Measurements from ENCODE around the gene CCDC85B.

The CCDC85B gene

DNA sequence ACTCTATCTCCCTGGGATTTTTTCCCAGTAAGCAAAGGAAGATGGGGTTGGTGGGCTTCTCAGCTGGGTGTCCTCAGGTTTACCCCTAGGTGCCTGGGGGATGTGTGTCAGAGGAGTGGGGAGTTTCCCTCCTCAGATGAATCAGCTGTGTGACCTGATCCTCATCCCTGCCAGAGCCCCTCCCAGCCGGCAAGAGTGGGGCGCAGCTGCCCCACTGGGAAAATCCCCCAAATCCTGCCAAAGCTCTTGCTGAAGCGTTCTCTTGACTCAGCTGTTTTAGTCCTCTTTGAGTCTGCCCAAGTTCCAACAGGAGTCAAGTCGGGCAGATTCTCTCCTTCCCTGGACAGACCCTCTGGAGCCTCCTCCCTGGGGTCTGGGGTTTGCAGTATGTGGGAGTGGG is 22.4 kb downstream of the CCDC85B start:
- Histone ChIP-seq H3K27me3 (ENCODE audit: insufficient read depth, insufficient read length) (no peaks in the 10 kb centered on the region), H3K9ac (ENCODE audit: insufficient read length, low read depth) (peak overlapping the region; percentile 53), H3K4me1 (ENCODE audit: insufficient read depth, insufficient read length) (peaks cover 33% of the 10 kb centered on the region), H3K4me3 (ENCODE audit: insufficient read length, low read depth) (no peak overlapping the region), H3K9me3 (ENCODE audit: insufficient read depth, low read length) (no peaks in the 10 kb centered on the region), H3K36me3 (ENCODE audit: insufficient read depth, insufficient read length, low read length) (peaks cover 12% of the 10 kb centered on the region)
- TF ChIP-seq YY1 (IDR thresholded peaks at IDR 0.05; ENCODE audit: insufficient read depth, insufficient read length): no peak
- no peak for TF ChIP-seq ZNF274 (IDR thresholded peaks at IDR 0.05; ENCODE audit: low read depth, low read length)
- no peak for TF ChIP-seq SUZ12 (IDR thresholded peaks at IDR 0.05; ENCODE audit: extremely low read depth, insufficient read depth, insufficient read length)
- DNase-seq (ENCODE audit: low read depth, low spot score): no peak

DNA sequence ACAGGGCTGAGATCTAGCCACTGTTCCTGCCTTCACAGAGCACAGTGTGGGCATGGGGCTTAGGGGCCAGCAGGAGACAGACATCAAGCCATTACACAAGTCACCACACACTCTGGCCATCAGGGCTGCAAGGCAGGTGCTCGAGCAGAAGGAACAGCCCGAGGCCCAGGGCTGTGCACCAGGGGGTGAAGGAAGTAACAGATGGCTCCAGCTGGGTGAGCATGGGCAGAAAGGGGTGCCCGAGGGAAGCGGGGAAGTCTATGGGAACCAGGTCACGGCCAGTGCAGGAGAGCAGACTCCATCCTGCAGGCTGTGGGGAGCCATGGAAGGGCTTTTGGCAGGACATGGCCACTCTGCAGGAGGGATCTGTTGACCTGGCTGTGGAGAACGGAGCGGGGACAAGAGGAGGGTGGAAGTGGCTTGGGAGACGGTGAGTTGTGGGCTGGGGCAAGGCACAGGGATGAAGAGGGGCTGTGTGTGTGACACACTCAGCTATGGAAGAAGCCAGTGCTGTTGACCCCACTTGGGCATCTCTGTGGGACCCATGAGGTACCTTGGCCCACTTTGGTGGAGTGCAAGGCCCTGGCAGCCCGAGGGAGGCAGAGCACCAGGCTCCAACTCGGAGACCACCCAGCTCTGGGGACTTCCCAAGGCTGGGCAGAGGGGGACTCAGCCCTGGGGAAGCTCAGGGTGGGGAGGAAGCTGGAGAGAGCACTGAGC is 24.8 kb downstream of the CCDC85B start:
- no peaks in the 10 kb centered on the region for H3K27me3 ChIP-seq (ENCODE audit: insufficient read depth, insufficient read length)
- H3K4me1 ChIP-seq (ENCODE audit: insufficient read depth, insufficient read length): peaks cover 37% of the 10 kb centered on the region
- TF ChIP-seq YY1 (IDR thresholded peaks at IDR 0.05; ENCODE audit: insufficient read depth, insufficient read length): no peak
- no peak for TF ChIP-seq ZNF274 (IDR thresholded peaks at IDR 0.05; ENCODE audit: low read depth, low read length)
- no peak for TF ChIP-seq SUZ12 (IDR thresholded peaks at IDR 0.05; ENCODE audit: extremely low read depth, insufficient read depth, insufficient read length)
- no peaks in the 10 kb centered on the region for H3K9me3 ChIP-seq (ENCODE audit: insufficient read depth, low read length)
- peak overlapping the region; percentile 61 for H3K9ac ChIP-seq (ENCODE audit: insufficient read length, low read depth)
- no peak for DNase-seq (ENCODE audit: low read depth, low spot score)
- H3K4me3 ChIP-seq (ENCODE audit: insufficient read length, low read depth): no peak overlapping the region
- peaks cover 18% of the 10 kb centered on the region for H3K36me3 ChIP-seq (ENCODE audit: insufficient read depth, insufficient read length, low read length)

DNA sequence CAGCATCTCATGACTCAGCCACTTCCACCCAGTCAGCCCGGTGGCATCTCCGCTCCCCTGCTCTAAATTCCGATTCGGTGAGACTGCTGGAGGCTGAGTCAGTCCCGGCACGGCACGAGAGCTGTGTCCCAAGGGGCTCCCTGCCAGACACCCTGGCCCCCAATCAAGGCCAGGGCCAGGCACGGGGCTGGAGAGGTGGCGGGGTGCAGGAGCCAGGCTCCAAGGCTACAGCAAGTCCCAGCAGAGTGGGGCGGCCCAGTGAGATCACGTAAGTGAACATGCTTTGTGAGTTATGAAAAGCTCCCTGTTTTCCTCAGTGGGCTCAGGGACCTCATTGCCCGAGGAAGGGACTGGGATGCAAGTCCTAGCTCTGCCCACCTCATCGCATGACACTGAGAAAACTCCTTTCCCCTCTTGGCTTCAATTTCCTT is 25.4 kb downstream of the CCDC85B start:
- peak; percentile 62 for DNase-seq (ENCODE audit: low read depth, low spot score)
- peaks cover 42% of the 10 kb centered on the region for H3K4me1 ChIP-seq (ENCODE audit: insufficient read depth, insufficient read length)
- peaks cover 6% of the 10 kb centered on the region for H3K27me3 ChIP-seq (ENCODE audit: insufficient read depth, insufficient read length)
- no peaks in the 10 kb centered on the region for H3K9me3 ChIP-seq (ENCODE audit: insufficient read depth, low read length)
- no peak for TF ChIP-seq SUZ12 (IDR thresholded peaks at IDR 0.05; ENCODE audit: extremely low read depth, insufficient read depth, insufficient read length)
- TF ChIP-seq ZNF274 (IDR thresholded peaks at IDR 0.05; ENCODE audit: low read depth, low read length): no peak
- no peak for TF ChIP-seq YY1 (IDR thresholded peaks at IDR 0.05; ENCODE audit: insufficient read depth, insufficient read length)
- peak overlapping the region; percentile 61 for H3K9ac ChIP-seq (ENCODE audit: insufficient read length, low read depth)
- H3K4me3 ChIP-seq (ENCODE audit: insufficient read length, low read depth): no peak overlapping the region
- peaks cover 24% of the 10 kb centered on the region for H3K36me3 ChIP-seq (ENCODE audit: insufficient read depth, insufficient read length, low read length)

DNA sequence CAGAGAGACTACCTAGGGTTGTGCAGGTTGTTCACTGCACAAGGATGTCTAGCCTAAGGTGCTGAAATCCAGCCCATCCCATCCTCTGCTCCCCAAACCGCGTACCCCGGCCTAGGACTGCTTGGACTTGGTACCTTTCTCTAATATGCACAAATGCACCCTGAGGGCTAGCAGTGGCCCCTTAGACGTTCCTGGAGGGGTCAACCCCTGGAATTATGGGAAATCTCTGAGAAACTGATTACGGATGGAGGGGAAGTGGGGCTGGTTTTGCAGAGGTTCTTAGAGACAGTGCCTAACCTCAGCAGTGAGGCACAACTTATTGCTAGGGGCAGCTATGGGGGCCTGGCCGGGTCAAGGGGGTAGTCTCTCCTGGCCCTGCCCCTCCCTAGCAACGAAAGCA is 25.9 kb downstream of the CCDC85B start:
- Histone ChIP-seq H3K4me1 (ENCODE audit: insufficient read depth, insufficient read length) (peaks cover 43% of the 10 kb centered on the region), H3K9me3 (ENCODE audit: insufficient read depth, low read length) (no peaks in the 10 kb centered on the region), H3K4me3 (ENCODE audit: insufficient read length, low read depth) (no peak overlapping the region), H3K9ac (ENCODE audit: insufficient read length, low read depth) (peak overlapping the region; percentile 61), H3K27me3 (ENCODE audit: insufficient read depth, insufficient read length) (peaks cover 6% of the 10 kb centered on the region), H3K36me3 (ENCODE audit: insufficient read depth, insufficient read length, low read length) (peaks cover 29% of the 10 kb centered on the region)
- no peak for TF ChIP-seq ZNF274 (IDR thresholded peaks at IDR 0.05; ENCODE audit: low read depth, low read length)
- TF ChIP-seq YY1 (IDR thresholded peaks at IDR 0.05; ENCODE audit: insufficient read depth, insufficient read length): no peak
- no peak for DNase-seq (ENCODE audit: low read depth, low spot score)

DNA sequence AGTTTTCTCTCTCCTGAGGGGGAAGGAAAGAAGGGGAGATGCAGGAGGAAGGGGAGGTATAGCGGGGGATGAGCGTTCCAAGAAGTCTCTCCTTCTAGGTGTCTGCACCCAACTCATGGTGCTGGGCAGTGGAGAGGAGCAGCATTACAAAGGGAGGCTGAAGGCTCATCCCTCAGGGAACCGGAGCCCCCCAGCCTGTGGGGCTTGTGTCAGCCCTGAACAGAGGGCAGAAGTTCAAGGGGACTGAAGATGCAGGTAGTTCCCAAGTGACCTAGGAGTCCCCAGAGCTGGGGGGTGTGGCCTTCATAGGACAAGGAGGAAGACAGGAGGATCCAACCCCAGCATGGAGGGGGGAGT is 26.6 kb downstream of the CCDC85B start:
- no peak overlapping the region for H3K9ac ChIP-seq (ENCODE audit: insufficient read length, low read depth)
- H3K4me3 ChIP-seq (ENCODE audit: insufficient read length, low read depth): no peak overlapping the region

DNA sequence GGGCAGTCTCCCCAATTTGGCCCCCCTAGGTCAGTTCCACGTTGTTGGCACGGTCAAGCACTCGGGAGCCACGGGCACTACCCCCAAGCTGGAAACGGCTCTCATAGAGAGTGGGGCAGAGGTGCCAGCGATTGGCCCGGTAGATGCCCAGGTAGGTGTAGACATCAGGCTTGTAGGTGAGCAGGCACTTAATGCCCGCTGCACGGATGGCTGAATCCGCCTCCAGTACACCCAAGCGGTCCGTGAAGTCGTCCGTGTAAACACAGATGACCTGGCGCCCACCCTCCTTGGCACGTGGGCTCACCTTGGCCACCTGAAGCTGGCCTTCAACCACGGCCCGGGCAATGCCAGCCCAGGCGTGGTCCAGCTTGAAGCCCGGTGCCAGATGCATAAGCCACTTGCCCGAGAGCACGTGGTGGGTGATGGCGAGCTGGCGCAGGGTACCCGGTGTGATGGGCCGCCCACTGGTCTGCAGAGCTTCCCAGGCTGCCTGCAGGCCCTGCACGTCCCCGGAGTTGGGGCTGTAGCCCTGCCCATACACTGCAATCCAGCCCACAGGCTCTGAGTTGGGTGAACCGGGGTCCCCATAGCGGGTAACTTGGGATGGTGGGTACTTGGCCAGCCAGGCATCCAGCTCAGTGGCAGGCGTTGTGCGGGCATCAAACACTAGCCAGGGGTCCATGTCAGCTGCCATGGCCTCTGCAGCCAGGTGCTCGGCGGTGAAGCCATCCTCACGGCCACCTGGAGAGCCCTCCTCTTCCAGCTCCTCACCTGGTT is 27.1 kb downstream of the CCDC85B start:
- no peak for TF ChIP-seq ZNF274 (IDR thresholded peaks at IDR 0.05; ENCODE audit: low read depth, low read length)
- TF ChIP-seq SUZ12 (IDR thresholded peaks at IDR 0.05; ENCODE audit: extremely low read depth, insufficient read depth, insufficient read length): no peak
- TF ChIP-seq YY1 (IDR thresholded peaks at IDR 0.05; ENCODE audit: insufficient read depth, insufficient read length): no peak
- H3K4me3 ChIP-seq (ENCODE audit: insufficient read length, low read depth): peak overlapping the region; percentile 89
- H3K9me3 ChIP-seq (ENCODE audit: insufficient read depth, low read length): no peaks in the 10 kb centered on the region
- H3K9ac ChIP-seq (ENCODE audit: insufficient read length, low read depth): peak overlapping the region; percentile 91
- H3K36me3 ChIP-seq (ENCODE audit: insufficient read depth, insufficient read length, low read length): peaks cover 39% of the 10 kb centered on the region
- peaks cover 6% of the 10 kb centered on the region for H3K27me3 ChIP-seq (ENCODE audit: insufficient read depth, insufficient read length)
- H3K4me1 ChIP-seq (ENCODE audit: insufficient read depth, insufficient read length): peaks cover 36% of the 10 kb centered on the region
- DNase-seq (ENCODE audit: low read depth, low spot score): no peak

More for the DNA sequence above, 26.6 kb downstream of the CCDC85B start:
- Histone ChIP-seq H3K36me3 (ENCODE audit: insufficient read depth, insufficient read length, low read length) (peaks cover 33% of the 10 kb centered on the region), H3K9me3 (ENCODE audit: insufficient read depth, low read length) (no peaks in the 10 kb centered on the region), H3K4me1 (ENCODE audit: insufficient read depth, insufficient read length) (peaks cover 38% of the 10 kb centered on the region), H3K27me3 (ENCODE audit: insufficient read depth, insufficient read length) (peaks cover 6% of the 10 kb centered on the region)
- TF ChIP-seq YY1 (IDR thresholded peaks at IDR 0.05; ENCODE audit: insufficient read depth, insufficient read length): no peak
- no peak for TF ChIP-seq SUZ12 (IDR thresholded peaks at IDR 0.05; ENCODE audit: extremely low read depth, insufficient read depth, insufficient read length)
- no peak for TF ChIP-seq ZNF274 (IDR thresholded peaks at IDR 0.05; ENCODE audit: low read depth, low read length)
- DNase-seq (ENCODE audit: low read depth, low spot score): no peak
